T-cell (primary cell): ENCODE data around the gene SIRT4. TPM values are rescaled to one million over a fixed set of nuclear protein-coding genes. Genes with fewer than 3 reads are reported as not detected.
"Not testable (repeated sequence)": the region's sequence is repeated elsewhere in the genome, so short reads cannot be mapped to it uniquely, and the experiment has no call there.

Experiments
- ATAC-seq, 4 experiments: fragments of 200-7000 bp in 3 of 4; fragments of 150-1000 bp in 1 of 4; cut with Tn5 transposase; replicated peaks in 1 of 4; 1 replicate in 3 of 4; 2 replicates in 1 of 4; pipeline ENCODE4 v1.10.0; 2021; ENCODE audit warnings: moderate library complexity in 3 of 4, mild to moderate bottlenecking in 2 of 4, moderate number of reproducible peaks in 1 of 4
- CTCF ChIA-PET, 2 donors: fragments of 300-600 bp; sonication (Branson Sonifier 250); formaldehyde crosslinking; loops; one replicate each; lab custom pipeline; 2022; ENCODE audit warnings: antibody characterized with exemption in 2 of 2; lab: Charles Lee
- POLR2A ChIA-PET, 2 donors: fragments of 300-600 bp; sonication (Branson Sonifier 250); formaldehyde crosslinking; loops; one replicate each; lab custom pipeline; 2022; ENCODE audit warnings: antibody characterized with exemption in 2 of 2; lab: Charles Lee
- DNase-seq, 35 experiments: peaks; one replicate each; pipeline versions ENCODE4 v3.0.0 to v3.0.0-alpha.2; 2013 to 2023
- H3K27ac ChIP-seq: one replicate; pipeline ENCODE4 v1.5.1; 2013; ENCODE audit warnings: low read length
- H3K27me3 ChIP-seq, 2 experiments: replicated peaks in 1 of 2; 1 replicate in 1 of 2; 2 replicates in 1 of 2; pipeline versions ENCODE4 v1.6.1 to v1.7.0; 2013; ENCODE audit warnings: low read length in 1 of 2, mixed read lengths in 1 of 2; ENCODE audit not compliant: control insufficient read depth in 2 of 2, insufficient read depth in 2 of 2; ENCODE audit errors: extremely low read depth in 1 of 2
- H3K36me3 ChIP-seq, 2 donors: 1 replicate in 1 of 2; 2 replicates in 1 of 2; pipeline versions ENCODE4 v1.6.1 to v1.7.0; 2013; ENCODE audit warnings: low read length in 1 of 2; ENCODE audit not compliant: control insufficient read depth in 2 of 2, insufficient read depth in 1 of 2; ENCODE audit errors: extremely low read depth in 1 of 2
- H3K4me1 ChIP-seq, 2 experiments: 1 replicate in 1 of 2; 2 replicates in 1 of 2; pipeline versions ENCODE4 v1.6.1 to v1.7.0; 2013; ENCODE audit warnings: low read length in 2 of 2, mixed read lengths in 1 of 2; ENCODE audit not compliant: insufficient read depth in 2 of 2, control insufficient read depth in 1 of 2; ENCODE audit errors: extremely low read depth in 1 of 2
- H3K4me3 ChIP-seq, 2 donors: 1 replicate in 1 of 2; 2 replicates in 1 of 2; pipeline versions ENCODE4 v1.5.1 to v1.7.0; 2013; ENCODE audit warnings: mild to moderate bottlenecking in 2 of 2, low read length in 1 of 2, moderate library complexity in 1 of 2; ENCODE audit not compliant: control insufficient read depth in 1 of 2; ENCODE audit errors: extremely low read depth in 1 of 2
- H3K9me3 ChIP-seq: 2 replicates; pipeline ENCODE4 v1.7.0; 2013
- H3K27ac Mint-ChIP-seq, 2 donors: one replicate each; pipeline ENCODE4 v1.8.0; 2020 to 2021; ENCODE audit warnings: mild to moderate bottlenecking in 2 of 2, mixed read lengths in 2 of 2
- H3K27me3 Mint-ChIP-seq, 2 donors: one replicate each; pipeline ENCODE4 v1.8.0; 2021 to 2022; ENCODE audit warnings: mixed read lengths in 2 of 2
- H3K36me3 Mint-ChIP-seq: one replicate; pipeline ENCODE4 v1.8.0; 2021; ENCODE audit warnings: mixed read lengths
- H3K4me1 Mint-ChIP-seq, 3 donors: one replicate each; pipeline ENCODE4 v1.8.0; 2020 to 2022; ENCODE audit warnings: mixed read lengths in 3 of 3, mild to moderate bottlenecking in 1 of 3
- H3K4me3 Mint-ChIP-seq, 3 donors: one replicate each; pipeline ENCODE4 v1.8.0; 2020 to 2022; ENCODE audit warnings: mild to moderate bottlenecking in 3 of 3, mixed read lengths in 3 of 3, moderate library complexity in 3 of 3
- H3K9me3 Mint-ChIP-seq, 3 donors: one replicate each; pipeline ENCODE4 v1.8.0; 2020 to 2022; ENCODE audit warnings: mixed read lengths in 3 of 3
- WGBS: methylation state at CpG from one replicate; pipeline ENCODE4 v1.1.5; 2013; ENCODE audit warnings: missing lambda C conversion rate; ENCODE audit not compliant: insufficient coverage; 5-methylcytosine and 5-hydroxymethylcytosine counted together
- total RNA-seq, 35 experiments: library from RNA in 6 of 35; stranded (reverse) in 6 of 35; fragments of 120-200 nt in 1 of 35; gene quantifications; one replicate each; pipeline versions ENCODE4 v1.2.1 to v1.2.4 and lab custom pipeline; 2013 to 2026

SIRT4 gene
- total RNA-seq, 5 donors from 2014 or later (not counting 1 experiment from before 2014, with no cell fraction given): 0.73 to 5.7 (median 4.1) TPM

DNA sequence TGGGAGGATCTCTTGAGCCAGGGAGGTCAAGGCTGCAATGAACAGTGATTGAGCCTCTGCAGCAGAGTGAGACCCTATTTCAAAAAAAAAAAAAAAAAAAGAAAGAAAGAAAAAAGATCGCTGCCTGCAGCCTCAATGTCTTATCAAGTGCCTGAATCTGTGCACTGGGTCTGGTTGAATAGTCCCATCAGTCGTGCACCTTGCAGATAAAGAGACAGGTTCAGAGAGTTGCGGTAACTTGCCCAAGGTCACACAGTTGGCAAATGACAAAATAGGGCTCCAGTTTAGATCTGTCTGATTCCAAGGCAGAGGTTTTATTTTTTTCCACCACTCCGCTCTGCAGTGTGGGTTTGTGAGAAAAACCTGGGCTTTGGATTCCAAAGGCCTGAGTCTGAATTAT lies 26.1 kb downstream of the SIRT4 start:
- peaks cover 6 to 7% of the 10 kb centered on the region in 2 donors for H3K27me3 Mint-ChIP-seq

DNA sequence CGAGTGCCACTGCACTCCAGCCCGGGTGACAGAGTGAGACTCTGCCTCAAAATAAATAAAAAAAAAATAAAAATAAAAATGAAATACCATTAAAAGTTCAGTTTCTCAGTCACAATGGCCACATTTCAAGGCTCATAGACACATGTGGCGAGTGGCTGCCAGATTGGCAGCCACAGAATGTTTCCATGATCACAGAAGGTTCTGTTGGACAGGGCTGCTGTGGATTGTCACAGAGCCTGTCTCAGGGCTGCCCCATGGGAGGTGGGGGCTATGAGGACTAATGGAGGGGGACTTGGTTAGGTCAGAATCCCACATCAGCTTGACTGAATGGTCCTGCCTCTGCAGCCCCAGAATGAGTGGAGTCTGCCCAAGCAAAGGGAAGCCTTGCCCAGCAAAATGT lies 29.3 kb downstream of the SIRT4 start:
- WGBS: no CpG with 5 or more reads among the region's 3 CpGs
- Histone ChIP-seq H3K36me3 (no peaks in the 10 kb centered on the region), H3K27me3 (peaks cover 0 to 22% of the 10 kb centered on the region in 2 experiments), H3K4me1 (no peaks in the 10 kb centered on the region), H3K4me3 (no peak overlapping the region), H3K27ac (no peak overlapping the region), H3K9me3 (no peaks in the 10 kb centered on the region)
- DNase-seq (no peak), ATAC-seq (no peak)
- Mint-ChIP-seq H3K27me3 (peaks cover 6 to 7% of the 10 kb centered on the region in 2 donors), H3K4me3 (no peak overlapping the region), H3K9me3 (peaks cover 0 to 3% (median 0%) of the 10 kb centered on the region in 3 donors), H3K4me1 (no peaks in the 10 kb centered on the region), H3K27ac (no peak overlapping the region), H3K36me3 (no peaks in the 10 kb centered on the region)
- POLR2A ChIA-PET: no interaction called here
- CTCF ChIA-PET: no interaction called here

More for the DNA sequence above, 26.1 kb downstream of the SIRT4 start:
- no peaks in the 10 kb centered on the region for H3K9me3 Mint-ChIP-seq
- Histone ChIP-seq H3K4me1 (peaks cover 0 to 9% of the 10 kb centered on the region in 2 experiments), H3K27ac (no peak overlapping the region), H3K36me3 (no peaks in the 10 kb centered on the region), H3K4me3 (no peak overlapping the region), H3K9me3 (no peaks in the 10 kb centered on the region), H3K27me3 (peaks cover 0 to 25% of the 10 kb centered on the region in 2 experiments)
- no peak overlapping the region for H3K27ac Mint-ChIP-seq
- ATAC-seq (no peak), DNase-seq (no peak)
- POLR2A ChIA-PET: no interaction called here
- CTCF ChIA-PET: interaction anchor here in 1 of 2 donors (0.6 to 0.7 kb wide), 2 partner anchors 1388 to 1477 kb away, joined by 3 read pairs; no protein-coding TSS in a partner anchor
- H3K4me3 Mint-ChIP-seq: no peak overlapping the region
- H3K36me3 Mint-ChIP-seq: no peaks in the 10 kb centered on the region
- 67% methylated on average over 2 of the region's 4 CpGs for WGBS
- peaks cover 8 to 12% (median 9%) of the 10 kb centered on the region in 3 donors for H3K4me1 Mint-ChIP-seq

DNA sequence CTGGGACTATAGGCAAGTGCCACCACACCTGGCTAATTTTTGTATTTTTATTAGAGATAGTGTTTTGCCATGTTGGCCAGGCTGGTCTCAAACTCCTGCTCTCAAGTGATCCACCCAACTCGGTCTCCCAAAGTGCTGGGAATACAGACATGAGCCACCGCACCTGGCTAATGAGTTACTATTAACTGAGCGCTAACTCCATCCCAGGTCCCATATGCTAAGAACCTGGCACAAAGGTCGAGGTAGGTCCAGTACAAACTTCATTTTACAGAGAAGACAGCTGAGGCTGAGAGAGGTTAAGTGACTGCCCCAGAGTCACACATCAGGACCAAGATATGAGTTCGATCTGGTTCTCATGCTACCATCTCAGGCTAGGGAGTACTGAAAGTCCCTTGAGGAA lies 29.9 kb downstream of the SIRT4 start:
- Histone ChIP-seq H3K4me3 (no peak overlapping the region), H3K4me1 (no peaks in the 10 kb centered on the region), H3K27ac (no peak overlapping the region), H3K27me3 (peaks cover 0 to 18% of the 10 kb centered on the region in 2 experiments), H3K9me3 (no peaks in the 10 kb centered on the region), H3K36me3 (no peaks in the 10 kb centered on the region)
- ChIA-PET POLR2A (no interaction called here), CTCF (no interaction called here)
- Mint-ChIP-seq H3K36me3 (no peaks in the 10 kb centered on the region), H3K4me1 (no peaks in the 10 kb centered on the region), H3K27ac (no peak overlapping the region), H3K9me3 (peaks cover 0 to 4% (median 3%) of the 10 kb centered on the region in 3 donors), H3K4me3 (no peak overlapping the region), H3K27me3 (peaks cover 6 to 7% of the 10 kb centered on the region in 2 donors)
- ATAC-seq (no peak), DNase-seq (no peak)
- 100% methylated on average over 3 of the region's 5 CpGs for WGBS

DNA sequence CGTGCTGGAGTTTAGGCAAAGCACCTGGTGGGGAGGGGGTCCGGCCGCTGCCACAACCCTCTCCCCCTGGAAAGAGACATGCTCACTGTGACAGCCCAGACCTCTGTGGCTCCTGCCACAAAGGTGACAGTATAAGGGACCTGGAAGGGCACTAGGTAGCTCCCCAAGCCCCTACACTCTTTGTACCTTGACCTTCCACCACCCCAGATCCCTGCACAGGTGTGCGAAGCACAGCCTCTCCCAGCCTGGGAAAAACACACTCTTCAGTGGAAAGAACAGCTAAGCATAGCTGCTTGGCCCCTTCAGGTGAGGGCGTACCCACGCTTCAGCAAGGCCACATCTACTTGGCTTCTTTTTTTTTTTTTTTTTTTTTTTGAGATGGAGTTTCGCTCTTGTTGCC lies 30.4 kb downstream of the SIRT4 start:
- POLR2A ChIA-PET: no interaction called here
- H3K4me1 Mint-ChIP-seq: no peaks in the 10 kb centered on the region
- DNase-seq (no peak), ATAC-seq (no peak)
- Histone ChIP-seq H3K4me1 (no peaks in the 10 kb centered on the region), H3K27ac (no peak overlapping the region), H3K36me3 (no peaks in the 10 kb centered on the region), H3K9me3 (no peaks in the 10 kb centered on the region), H3K4me3 (no peak overlapping the region), H3K27me3 (peaks cover 0 to 18% of the 10 kb centered on the region in 2 experiments)
- CTCF ChIA-PET: no interaction called here
- H3K36me3 Mint-ChIP-seq: peaks cover 2% of the 10 kb centered on the region
- no peak overlapping the region for H3K4me3 Mint-ChIP-seq
- 100% methylated on average over 1 of the region's 7 CpGs for WGBS
- H3K9me3 Mint-ChIP-seq: peaks cover 4 to 7% (median 5%) of the 10 kb centered on the region in 3 donors
- peaks cover 6 to 9% of the 10 kb centered on the region in 2 donors for H3K27me3 Mint-ChIP-seq
- no peak overlapping the region for H3K27ac Mint-ChIP-seq

DNA sequence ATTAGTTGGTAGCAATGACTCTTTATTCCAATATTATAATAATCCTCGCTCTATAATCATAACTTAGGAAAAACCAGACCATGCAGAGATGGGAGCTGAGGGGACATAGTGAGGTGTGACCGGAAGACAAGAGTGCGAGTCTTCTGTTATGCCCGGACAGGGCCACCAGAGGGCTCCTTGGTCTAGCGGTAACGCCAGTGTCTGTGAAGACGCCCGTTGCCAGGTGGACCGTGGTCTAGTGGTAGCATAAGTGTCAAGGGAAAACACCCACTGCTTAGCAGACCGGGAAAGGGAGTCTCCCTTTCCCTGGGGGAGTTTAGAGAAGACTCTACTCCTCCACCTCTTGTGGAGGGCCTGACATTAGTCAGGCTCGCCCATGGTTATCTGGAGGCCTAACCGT lies 33.3 kb downstream of the SIRT4 start:
- H3K4me1 ChIP-seq, H3K36me3 ChIP-seq, CTCF ChIA-PET, H3K27ac Mint-ChIP-seq, ATAC-seq, POLR2A ChIA-PET, H3K9me3 ChIP-seq, H3K4me3 Mint-ChIP-seq, H3K36me3 Mint-ChIP-seq, H3K27ac ChIP-seq, H3K4me1 Mint-ChIP-seq, H3K4me3 ChIP-seq: not testable (repeated sequence)
- peak in 5 of 35 experiments; percentile 9 to 16 (median 13) for DNase-seq
- WGBS: 22% methylated on average over 3 of the region's 12 CpGs
- H3K27me3 ChIP-seq: peaks cover 0 to 22% of the 10 kb centered on the region in 2 experiments
- peaks cover 11 to 18% (median 13%) of the 10 kb centered on the region in 3 donors for H3K9me3 Mint-ChIP-seq
- H3K27me3 Mint-ChIP-seq: peaks cover 10 to 11% of the 10 kb centered on the region in 2 donors

DNA sequence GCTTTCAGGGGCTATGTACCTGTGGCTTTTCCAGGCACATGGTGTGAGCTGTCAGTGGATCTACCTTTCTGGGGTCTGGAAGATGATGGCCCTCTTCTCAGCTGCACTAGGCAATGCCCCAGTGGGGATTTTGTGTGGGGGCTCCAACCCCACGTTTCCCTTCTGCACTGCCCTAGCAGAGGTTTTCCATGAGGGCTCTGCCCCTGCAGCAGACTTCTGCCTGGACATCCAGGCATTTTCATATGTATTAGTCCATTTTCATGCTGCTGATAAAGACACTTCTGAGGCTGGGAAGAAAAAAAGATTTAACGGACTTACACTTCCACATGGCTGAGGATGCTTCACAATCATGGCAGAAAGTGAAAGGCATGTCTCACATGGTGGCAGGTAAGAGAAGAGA lies 34.3 kb downstream of the SIRT4 start:
- ATAC-seq, CTCF ChIA-PET, H3K4me3 Mint-ChIP-seq, H3K27ac Mint-ChIP-seq, H3K4me1 Mint-ChIP-seq, H3K4me1 ChIP-seq, H3K36me3 ChIP-seq, H3K27ac ChIP-seq, H3K9me3 ChIP-seq, H3K36me3 Mint-ChIP-seq, POLR2A ChIA-PET, DNase-seq, H3K4me3 ChIP-seq: not testable (repeated sequence)
- H3K27me3 Mint-ChIP-seq: peaks cover 8 to 12% of the 10 kb centered on the region in 2 donors
- no CpG with 5 or more reads among the region's 2 CpGs for WGBS
- H3K9me3 Mint-ChIP-seq: peaks cover 11 to 18% (median 13%) of the 10 kb centered on the region in 3 donors
- H3K27me3 ChIP-seq: peaks cover 0 to 18% of the 10 kb centered on the region in 2 experiments
